SK-N-SH treated with all-trans-retinoic acid at 6 μM for 48 hours (cell line): ENCODE measurements around the gene KRTAP16-1.
"Not testable (repeated sequence)": the region's sequence is repeated elsewhere in the genome, so short reads cannot be mapped to it uniquely, and the experiment has no call there.

Experiments
- BACH2 ChIP-seq: fragments of 250-450 bp; sonication (Bioruptor Pico); IDR thresholded peaks from 2 replicates; pipeline ENCODE4 v1.9.0; 2021; ENCODE audit warnings: mild to moderate bottlenecking, borderline replicate concordance
- CREB5 ChIP-seq: fragments of 250-450 bp; sonication (Bioruptor Pico); IDR thresholded peaks from 2 replicates; pipeline ENCODE4 v1.5.1; 2020; ENCODE audit warnings: low read depth, mild to moderate bottlenecking, moderate library complexity
- CSRNP3 ChIP-seq: fragments of 250-450 bp; sonication (Bioruptor Pico); IDR thresholded peaks from 2 replicates; pipeline ENCODE4 v1.5.1; 2021; ENCODE audit warnings: mild to moderate bottlenecking, moderate library complexity
- PATZ1 ChIP-seq: fragments of 250-450 bp; sonication (Bioruptor Pico); IDR thresholded peaks from 2 replicates; pipeline ENCODE4 v1.8.0; 2020; ENCODE audit warnings: mild to moderate bottlenecking, moderate library complexity, borderline replicate concordance
- POU6F1 ChIP-seq: fragments of 250-450 bp; sonication (Bioruptor Pico); IDR thresholded peaks from 2 replicates; pipeline ENCODE4 v1.8.0; 2021; ENCODE audit warnings: low read depth, mild to moderate bottlenecking, moderate library complexity, borderline replicate concordance
- PPARA ChIP-seq: fragments of 250-450 bp; sonication (Bioruptor Pico); IDR thresholded peaks from 2 replicates; pipeline ENCODE4 v1.5.0; 2020; ENCODE audit warnings: mild to moderate bottlenecking, borderline replicate concordance
- SNAI2 ChIP-seq: fragments of 250-450 bp; sonication (Bioruptor Pico); IDR thresholded peaks from 2 replicates; pipeline ENCODE4 v1.5.0; 2020; ENCODE audit warnings: mild to moderate bottlenecking, moderate library complexity
- TSHZ2 ChIP-seq: fragments of 250-450 bp; sonication (Bioruptor Pico); IDR thresholded peaks from 2 replicates; pipeline ENCODE4 v1.5.0; 2020; ENCODE audit warnings: mild to moderate bottlenecking, moderate library complexity
- ZC3H10 ChIP-seq: fragments of 250-450 bp; sonication (Bioruptor Pico); IDR thresholded peaks from 2 replicates; pipeline ENCODE4 v1.5.1; 2021; ENCODE audit warnings: mild to moderate bottlenecking, moderate library complexity
- ZFP30 ChIP-seq: fragments of 450-650 bp; formaldehyde crosslinking; IDR thresholded peaks from 2 replicates; pipeline ENCODE4 v1.5.0; 2022; ENCODE audit warnings: mild to moderate bottlenecking, moderate library complexity
- ZNF565 ChIP-seq: fragments of 450-650 bp; formaldehyde crosslinking; conservative IDR thresholded peaks from 2 replicates; pipeline ENCODE4 v1.5.0; 2020; ENCODE audit warnings: low read depth, mild to moderate bottlenecking, moderate library complexity

- TF ChIP-seq BACH2 (CRISPR knock-in tag); PPARA (CRISPR knock-in tag); PATZ1 (CRISPR knock-in tag); CREB5 (CRISPR knock-in tag); POU6F1; CSRNP3 (CRISPR knock-in tag); SNAI2 (CRISPR knock-in tag); ZC3H10; ZNF565 (CRISPR knock-in tag); ZFP30 (CRISPR knock-in tag); TSHZ2 (CRISPR knock-in tag): not testable (repeated sequence)
Measured at GRCh38 chr17:41275648-41276190, 33.4 kb downstream of the KRTAP16-1 start, which contains the start of gene KRTAP9-7.
